ENCODE results near the gene GFOD2. TPM values are rescaled to one million over a fixed set of nuclear protein-coding genes. Genes with fewer than 3 reads are reported as not detected.

The GFOD2 gene
- polyA plus RNA-seq, 3 donors = 19.8 to 23.7 (median 23.0) TPM

- no peak for DNase-seq (ENCODE audit: extremely low read depth in 1 of 11, low read depth in 9 of 11, low spot score in 4 of 11)
These were observed 27.7 kb upstream of the GFOD2 start for GRCh38 chr16:67746846-67747245.

- no peak for DNase-seq (ENCODE audit: extremely low read depth in 1 of 11, low read depth in 9 of 11, low spot score in 4 of 11)
These were observed 22.0 kb upstream of the GFOD2 start for GRCh38 chr16:67741118-67741517.

GRCh38 chr16:67740391-67740790 is 21.3 kb upstream of the GFOD2 start:
- no peak for DNase-seq (ENCODE audit: extremely low read depth in 1 of 11, low read depth in 9 of 11, low spot score in 4 of 11)

DNA sequence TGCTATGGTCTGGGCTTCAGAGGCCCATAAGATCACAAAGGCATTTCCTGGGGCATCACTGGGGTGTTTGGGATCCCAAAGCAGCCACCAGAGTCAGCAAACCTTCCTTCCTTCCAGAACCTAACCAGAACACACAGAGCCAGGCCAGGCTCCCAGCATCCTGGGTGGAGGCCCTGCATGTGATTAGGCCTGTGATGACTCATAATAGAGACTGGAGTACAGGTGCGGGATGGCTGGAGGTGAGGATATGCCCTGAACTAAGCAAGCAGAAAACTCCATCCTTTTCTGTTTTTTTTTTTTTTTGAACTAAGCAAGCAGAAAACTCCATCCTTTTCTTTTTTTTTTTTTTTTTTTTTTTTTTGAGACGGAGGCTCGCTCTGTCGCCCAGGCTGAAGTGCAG is 17.7 kb upstream of the GFOD2 start:
- no peak for DNase-seq (ENCODE audit: extremely low read depth in 1 of 11, low read depth in 9 of 11, low spot score in 4 of 11)

DNA sequence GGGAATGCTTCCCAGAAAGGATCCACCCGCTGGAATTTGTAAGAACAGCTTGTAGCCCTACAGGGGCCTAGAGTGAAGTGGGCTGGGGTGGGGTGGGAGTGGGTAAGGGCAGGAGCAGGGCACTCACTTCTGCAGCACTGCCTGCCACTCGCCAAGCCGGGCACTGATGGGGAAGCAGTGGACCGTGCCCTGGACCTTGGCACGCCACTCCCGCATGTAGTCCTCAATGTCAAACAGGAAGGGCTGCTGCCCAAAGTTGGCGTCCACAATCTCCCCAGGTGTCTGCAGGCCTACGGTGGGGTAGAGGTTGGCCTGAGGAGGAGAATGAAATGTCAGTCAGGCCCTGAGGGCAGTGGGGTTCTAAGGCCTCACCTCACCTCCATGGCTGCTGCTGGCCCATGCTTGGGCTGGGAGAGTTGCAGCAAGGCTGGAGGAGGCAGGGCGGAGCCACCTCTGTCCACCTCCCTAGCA is 15.7 kb upstream of the GFOD2 start:
- no peak for DNase-seq (ENCODE audit: extremely low read depth in 1 of 11, low read depth in 9 of 11, low spot score in 4 of 11)

DNA sequence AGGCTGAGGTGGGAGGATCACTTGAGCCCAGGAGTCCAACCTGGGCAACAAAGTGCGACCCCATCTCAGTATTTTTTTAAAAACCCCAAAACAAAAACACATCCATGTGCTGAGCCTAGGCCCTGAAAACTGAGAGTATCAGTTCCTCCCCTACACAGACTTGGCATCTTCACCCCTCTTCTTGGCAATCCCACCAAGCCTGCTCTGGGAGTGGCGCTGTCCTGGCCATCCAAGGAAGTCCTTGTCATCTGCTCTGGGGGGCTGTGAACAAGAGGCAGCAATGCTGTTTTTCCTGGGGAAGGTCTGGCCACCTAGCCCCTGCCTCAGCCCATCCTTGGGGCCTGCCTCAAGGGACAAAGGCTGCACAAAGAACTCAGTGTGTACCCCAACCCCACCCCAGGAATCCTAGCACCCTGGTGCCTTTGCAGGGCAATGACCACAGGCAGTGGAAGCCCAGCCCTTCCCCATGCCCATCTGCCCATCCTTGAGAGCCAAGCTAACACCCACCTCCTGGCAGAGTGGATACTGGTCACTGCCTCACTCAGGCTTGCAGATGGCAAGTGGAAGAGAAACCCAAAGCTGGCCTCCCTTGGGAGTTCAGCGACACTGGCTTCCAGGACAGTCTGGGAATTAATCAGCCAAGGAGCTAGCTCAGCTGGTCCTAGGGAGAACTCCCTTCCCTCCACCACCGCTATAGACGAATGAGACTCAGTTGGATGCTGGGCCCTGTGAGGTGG is 14.8 kb upstream of the GFOD2 start:
- no peak for DNase-seq (ENCODE audit: extremely low read depth in 1 of 11, low read depth in 9 of 11, low spot score in 4 of 11)

DNA sequence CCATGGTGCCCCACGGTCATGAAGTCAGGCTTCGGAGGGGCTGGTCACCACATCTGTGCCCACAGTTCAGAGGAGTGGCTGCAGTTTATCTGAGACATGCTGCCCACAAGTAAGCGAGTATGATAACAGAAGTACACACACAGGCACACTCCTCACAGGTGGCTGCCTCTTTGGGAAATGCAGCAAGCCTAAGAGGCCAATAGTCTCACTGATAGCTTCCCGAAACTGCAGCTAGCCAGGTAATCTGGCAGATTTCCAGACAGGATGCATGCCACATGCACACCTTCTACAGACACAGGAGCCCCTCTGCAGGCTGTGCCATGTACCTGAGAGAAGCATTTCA is 12.6 kb upstream of the GFOD2 start:
- DNase-seq (ENCODE audit: extremely low read depth in 1 of 11, low read depth in 9 of 11, low spot score in 4 of 11) = peak in 2 of 11 donors; percentile 2 to 13

GRCh38 chr16:67731071-67731752 is 12.1 kb upstream of the GFOD2 start:
- DNase-seq (ENCODE audit: extremely low read depth in 1 of 11, low read depth in 9 of 11, low spot score in 4 of 11) = no peak

- no peak for DNase-seq (ENCODE audit: extremely low read depth in 1 of 11, low read depth in 9 of 11, low spot score in 4 of 11)
These were observed 11.2 kb upstream of the GFOD2 start for GRCh38 chr16:67730326-67730725.

GRCh38 chr16:67729636-67730248 is 10.6 kb upstream of the GFOD2 start:
- DNase-seq (ENCODE audit: extremely low read depth in 1 of 11, low read depth in 9 of 11, low spot score in 4 of 11) = no peak

DNA sequence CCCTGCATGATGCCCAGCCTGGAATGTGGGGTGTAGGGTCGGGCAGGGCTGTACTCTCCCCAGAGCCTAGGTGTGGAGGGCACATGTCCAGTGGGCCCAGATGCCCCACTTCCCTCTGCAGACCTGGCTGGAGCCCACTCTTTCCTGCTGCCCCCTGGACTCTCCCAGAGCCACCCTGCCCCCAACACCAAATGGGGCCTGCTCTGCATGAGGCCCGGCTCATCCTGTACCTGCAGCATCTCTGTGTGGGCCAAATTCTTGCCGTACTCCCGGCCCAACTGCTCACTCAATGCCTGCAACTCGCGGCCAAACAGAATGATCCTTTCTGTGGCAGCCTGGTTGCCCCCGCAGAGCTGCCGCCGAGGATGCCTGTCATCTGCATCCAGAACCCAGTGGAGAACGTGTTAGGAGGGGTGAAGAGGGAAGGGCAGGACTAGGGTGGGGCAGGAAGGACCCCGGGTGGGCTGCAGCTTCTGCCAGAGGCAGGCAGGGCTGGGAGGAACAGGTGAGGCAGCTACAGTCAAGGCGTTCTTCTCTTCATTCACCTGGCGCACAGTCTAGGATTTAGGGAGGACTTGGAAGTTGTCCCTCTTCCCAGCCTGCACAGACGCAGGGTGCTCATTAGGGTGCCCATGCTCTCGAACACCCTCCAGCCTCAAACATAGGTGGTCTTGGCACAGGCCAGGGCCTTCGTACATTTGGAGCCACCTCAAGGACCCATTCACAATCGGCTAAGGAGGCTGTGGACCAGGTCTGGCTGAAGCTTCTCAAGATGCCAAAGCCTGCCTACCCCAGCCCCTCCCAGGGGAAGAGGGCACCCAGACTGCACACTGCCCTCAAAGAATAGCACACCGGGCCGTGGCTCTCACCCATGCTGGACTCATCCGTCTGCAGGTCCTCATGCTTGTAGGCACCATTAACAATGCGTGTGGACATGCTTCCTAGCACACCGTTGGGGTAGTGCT is 8.7 kb upstream of the GFOD2 start:
- DNase-seq (ENCODE audit: extremely low read depth in 1 of 11, low read depth in 9 of 11, low spot score in 4 of 11) = no peak

- DNase-seq (ENCODE audit: extremely low read depth in 1 of 11, low read depth in 9 of 11, low spot score in 4 of 11) = no peak
These were observed 7.3 kb upstream of the GFOD2 start for GRCh38 chr16:67726106-67727034.

GRCh38 chr16:67723911-67724305 is 4.8 kb upstream of the GFOD2 start:
- DNase-seq (ENCODE audit: extremely low read depth in 1 of 11, low read depth in 9 of 11, low spot score in 4 of 11) = no peak

DNA sequence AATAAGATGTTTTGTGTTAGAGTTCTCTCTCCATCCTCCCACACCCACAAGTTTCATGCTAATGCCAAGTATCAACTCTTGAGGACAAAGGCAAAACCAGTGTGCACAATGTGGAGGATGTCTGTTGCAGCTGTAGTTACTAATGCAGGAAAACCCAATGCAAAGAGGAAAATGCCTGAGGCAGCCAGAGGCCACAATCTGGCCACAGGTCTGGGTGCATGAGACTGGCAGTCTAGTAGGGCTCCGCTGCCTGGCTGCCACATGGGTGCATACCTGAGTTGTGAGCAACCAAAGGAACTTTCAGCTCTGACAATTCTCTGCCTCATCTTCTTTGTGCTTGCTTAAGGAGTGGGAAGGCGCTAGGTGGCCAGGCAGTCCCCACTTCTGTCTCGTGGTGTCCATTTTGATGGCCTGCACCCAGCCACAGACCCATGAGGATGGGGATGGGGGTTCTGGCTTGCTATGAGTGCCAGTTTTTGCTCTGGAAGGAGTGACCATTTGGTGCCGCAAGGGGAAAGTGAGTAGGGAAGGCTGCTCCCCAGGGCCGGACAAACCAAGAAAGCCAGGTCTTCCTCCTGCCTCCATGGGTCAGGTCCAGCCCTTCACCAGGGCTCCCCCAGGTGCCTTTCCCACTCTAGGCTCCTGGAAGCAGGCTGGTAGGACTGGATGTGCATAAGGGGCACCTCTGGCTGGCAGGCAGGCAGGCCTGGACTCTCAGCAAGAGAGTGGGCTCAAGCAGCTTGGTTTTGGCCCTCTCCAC is 4.2 kb upstream of the GFOD2 start:
- no peak for DNase-seq (ENCODE audit: extremely low read depth in 1 of 11, low read depth in 9 of 11, low spot score in 4 of 11)

DNA sequence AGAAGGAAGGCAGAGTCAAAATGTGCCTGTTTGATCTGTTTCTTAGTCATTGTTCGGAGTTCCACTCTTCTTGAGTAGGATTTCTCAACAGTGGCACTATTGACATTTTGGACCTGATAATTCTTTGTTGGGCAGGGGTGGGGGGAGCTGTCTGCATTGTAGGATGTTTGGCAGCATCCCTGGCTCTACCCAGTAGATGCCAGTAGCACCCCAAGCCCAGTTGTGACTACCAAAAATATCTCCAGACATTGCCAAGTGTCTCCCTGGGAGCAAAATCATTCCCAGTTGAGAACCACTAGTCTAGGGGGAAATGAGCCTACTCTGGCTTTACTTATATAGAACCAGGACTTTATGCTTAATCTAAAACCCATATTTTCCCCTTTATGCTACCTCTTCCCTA is 1.1 kb upstream of the GFOD2 start:
- DNase-seq (ENCODE audit: extremely low read depth in 1 of 11, low read depth in 9 of 11, low spot score in 4 of 11) = no peak

GRCh38 chr16:67719778-67720144 is 645 bp upstream of the GFOD2 start:
- DNase-seq (ENCODE audit: extremely low read depth in 1 of 11, low read depth in 9 of 11, low spot score in 4 of 11) = peak in 1 of 11 donors; percentile 9

DNA sequence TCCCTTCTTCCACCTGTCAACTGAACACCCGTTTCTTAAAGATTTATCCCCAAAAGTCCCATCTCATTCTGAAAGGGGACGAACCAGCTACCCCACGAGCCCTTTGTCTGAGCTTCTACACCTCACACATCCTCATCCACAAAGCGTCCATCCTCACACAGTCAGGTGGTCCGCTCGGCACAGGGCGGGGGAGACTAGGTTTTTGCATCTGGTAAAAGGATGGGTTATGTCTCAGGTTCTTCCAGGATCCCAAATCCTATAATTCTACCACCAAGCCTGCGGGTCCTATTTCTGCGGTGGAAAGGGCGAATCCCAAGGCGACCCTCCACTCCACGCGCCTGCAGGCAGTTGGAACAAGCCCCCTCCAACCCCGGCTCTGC is 458 bp downstream of the GFOD2 start:
- peak in 2 of 11 donors; percentile 3 to 7 for DNase-seq (ENCODE audit: extremely low read depth in 1 of 11, low read depth in 9 of 11, low spot score in 4 of 11)

DNA sequence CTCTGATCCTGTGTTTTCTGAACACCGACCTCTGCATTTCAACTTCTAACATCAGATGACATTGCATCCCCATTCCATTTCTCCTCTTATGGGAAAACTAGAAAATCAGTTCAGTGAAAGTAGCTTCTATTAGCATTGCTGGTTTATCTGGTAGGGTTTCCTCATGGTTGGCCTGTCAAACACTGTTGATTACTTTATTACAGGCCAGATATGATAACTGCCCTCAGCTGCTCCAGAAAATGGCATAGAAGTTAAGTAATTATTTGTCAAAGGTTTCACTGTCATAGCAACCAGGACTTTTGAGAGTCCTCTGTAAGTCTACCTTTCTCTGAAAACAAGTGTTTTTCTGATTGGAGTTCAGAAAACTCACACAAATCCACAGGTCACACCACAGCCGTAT is 3.0 kb downstream of the GFOD2 start:
- no peak for DNase-seq (ENCODE audit: extremely low read depth in 1 of 11, low read depth in 9 of 11, low spot score in 4 of 11)

Data from renal cortex interstitium (tissue), 11 donors.